Mesenteric fat pad (tissue), 1 donor: ENCODE measurements around the gene RBKS. TPM values are rescaled to one million over a fixed set of nuclear protein-coding genes. Genes with fewer than 3 reads are reported as not detected.

Source experiments
- DNase-seq: peaks from one replicate; pipeline ENCODE4 v3.0.0-alpha.2; 2020; ENCODE audit warnings: low spot score
- total RNA-seq: library from RNA; stranded (reverse); fragmentation: NEBNext Ultra II Directional; extraction: Animal tissue kit (Norgen Biotek cat#: 25700); gene quantifications from one replicate; pipeline ENCODE4 v1.2.1, GENCODE V29; 2021
- donor health status: DM: yes; HTN: yes; CAD: no.

The RBKS gene
- total RNA-seq, 1 donor from 2014 or later, result 6.5 TPM

DNA sequence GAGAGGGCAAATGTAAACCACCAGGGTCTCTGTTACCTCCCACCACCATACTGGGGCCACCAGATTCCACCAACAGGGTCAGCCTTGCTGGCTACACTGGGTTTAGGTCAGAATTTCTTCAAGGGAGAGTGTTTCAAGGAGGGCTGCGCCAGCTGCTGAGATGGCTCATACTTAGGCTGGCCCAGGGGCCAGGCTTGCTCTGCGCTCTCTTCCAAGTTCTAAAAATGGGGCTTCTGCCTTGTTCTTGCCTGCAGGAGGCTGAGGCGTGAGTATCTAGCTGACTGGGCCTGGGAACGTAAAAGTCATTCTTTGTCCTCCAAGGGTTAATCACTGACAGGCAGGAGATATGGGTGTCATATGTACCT is 90.6 kb downstream of the RBKS start:
- DNase-seq, result no peak

DNA sequence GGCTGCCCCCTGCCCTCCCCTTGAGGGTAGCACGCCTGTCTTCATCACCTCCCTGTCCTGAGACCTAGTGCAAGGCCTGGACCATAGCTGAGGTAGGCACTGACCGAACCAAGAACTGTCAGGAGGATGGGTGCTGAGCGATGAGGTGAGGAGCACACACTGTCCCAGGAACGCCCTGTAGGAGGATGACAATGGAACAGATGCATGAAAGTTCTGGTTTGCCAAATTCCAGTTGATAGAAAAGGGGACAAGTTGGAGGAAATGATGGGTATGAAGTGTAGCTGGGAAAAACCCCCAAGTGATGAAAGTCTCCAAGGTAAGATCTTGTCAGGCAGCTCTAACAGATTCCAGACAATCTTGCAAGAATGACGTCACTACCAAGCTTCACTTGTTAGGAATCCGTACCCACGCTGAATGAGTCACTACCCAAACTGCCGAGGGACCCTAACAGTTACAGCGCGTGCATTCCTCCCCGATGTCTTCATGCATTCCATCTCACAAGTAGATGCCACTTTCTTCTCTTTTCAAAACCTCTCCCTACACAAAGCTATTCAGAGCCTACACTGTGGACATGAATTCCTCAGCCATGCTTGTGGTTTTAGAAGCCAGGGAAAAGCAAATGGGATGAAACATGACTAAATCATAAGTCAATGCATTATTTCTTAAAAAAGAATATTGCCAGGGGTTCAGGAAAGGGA is 91.1 kb downstream of the RBKS start:
- no peak for DNase-seq

DNA sequence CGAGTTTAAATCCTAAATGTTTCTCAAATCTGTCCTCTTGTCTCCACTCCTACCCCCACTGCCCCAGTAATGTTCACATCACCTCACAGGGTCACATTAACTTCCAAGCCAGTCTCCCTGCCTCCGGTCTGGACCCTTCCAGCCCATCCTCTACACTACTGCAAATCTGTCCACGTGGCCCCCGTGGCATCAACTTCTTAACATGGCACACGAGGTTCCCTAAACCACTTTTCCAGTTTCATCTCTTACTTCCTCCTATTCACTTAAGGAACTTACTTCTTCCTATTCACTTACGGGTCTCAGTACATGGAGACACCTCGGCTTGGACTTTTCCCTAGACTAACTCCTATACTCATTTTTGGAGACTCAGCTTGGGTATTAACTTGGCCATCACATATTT is 91.7 kb downstream of the RBKS start:
- no peak for DNase-seq

DNA sequence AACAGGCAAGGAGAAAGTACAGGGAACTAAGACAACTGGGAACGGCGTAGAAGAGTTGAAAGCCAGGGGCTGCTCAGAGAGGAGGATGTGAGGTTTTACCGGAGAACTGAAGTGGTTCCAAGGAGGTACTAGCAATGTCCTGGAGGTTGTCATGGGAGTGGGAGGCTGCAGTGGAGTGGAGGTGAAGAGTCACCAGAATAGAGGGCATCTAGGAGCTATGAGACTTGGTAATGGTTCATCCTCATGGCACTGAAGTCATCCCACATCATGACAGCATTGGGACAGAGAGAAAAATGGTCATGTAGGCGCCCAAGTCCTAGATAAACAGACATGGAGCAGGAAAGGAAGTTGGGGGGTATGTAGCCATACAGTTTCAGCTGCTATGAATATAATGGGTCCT is 92.3 kb downstream of the RBKS start:
- DNase-seq, result no peak

DNA sequence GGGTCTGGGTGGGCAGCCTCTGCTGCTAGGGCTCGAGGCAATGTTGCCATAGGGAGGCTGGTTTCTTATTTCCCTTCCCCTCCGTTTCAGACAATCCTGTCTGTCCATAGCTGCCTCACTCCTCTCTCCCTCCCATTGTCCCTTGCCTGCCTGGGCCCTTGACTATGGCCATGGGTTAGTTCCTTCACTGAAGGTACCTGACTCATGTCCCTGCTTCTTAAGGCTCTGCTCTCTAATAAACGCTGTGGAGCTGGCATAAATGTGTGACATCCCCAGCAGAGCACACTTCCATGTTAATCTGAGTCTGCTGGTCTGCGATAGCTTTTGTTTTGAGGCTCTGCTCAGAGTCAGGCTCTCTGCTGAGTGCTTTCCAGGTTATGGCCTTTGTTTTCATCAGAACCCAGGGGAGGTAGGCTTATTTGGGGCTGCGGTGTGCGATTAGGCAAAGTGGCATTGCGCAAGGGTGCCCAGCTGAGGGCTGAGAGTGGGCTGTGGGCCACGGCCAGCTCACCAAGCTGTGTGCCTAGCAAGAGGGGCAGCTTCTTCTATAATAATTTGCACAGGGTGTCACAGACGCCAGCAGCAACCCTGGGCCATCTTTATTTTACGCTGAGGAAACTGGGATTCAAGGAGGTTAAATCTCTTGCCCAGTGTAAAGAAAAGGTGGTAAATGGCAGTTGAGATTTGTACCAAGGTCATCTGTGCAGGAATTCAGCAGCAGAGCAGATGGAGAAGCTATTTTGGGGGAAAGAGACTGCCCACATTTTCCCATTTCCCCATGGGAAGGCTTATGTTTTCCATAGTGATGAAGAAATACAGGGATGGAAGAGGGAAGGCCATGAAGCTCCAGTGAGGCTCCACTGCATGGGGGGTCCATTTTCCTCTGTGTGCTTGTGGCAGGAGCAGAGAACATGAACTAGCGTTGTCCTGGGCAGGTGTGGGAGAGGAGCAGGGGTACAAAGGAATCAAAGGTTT is 93.1 kb downstream of the RBKS start:
- DNase-seq, result no peak

DNA sequence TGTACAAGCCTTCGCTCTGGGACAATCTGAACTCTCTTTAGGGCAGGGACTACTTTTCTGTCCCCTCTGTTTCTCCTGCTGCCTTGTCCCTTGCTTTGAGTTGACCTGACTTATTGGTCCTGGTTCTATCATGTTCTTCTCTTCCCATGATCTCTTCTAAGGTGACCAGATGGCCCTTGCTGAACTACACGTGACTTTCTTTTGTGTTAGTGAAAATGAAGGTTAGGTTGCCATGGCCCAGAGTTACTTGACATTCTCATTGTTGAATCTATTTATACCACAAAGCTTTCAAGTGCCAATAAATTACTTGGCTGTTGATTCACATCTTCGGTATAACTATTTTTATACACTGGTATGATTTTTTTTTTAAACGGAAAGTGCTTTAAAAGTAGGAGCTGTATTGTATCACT is 94.3 kb downstream of the RBKS start:
- no peak for DNase-seq

DNA sequence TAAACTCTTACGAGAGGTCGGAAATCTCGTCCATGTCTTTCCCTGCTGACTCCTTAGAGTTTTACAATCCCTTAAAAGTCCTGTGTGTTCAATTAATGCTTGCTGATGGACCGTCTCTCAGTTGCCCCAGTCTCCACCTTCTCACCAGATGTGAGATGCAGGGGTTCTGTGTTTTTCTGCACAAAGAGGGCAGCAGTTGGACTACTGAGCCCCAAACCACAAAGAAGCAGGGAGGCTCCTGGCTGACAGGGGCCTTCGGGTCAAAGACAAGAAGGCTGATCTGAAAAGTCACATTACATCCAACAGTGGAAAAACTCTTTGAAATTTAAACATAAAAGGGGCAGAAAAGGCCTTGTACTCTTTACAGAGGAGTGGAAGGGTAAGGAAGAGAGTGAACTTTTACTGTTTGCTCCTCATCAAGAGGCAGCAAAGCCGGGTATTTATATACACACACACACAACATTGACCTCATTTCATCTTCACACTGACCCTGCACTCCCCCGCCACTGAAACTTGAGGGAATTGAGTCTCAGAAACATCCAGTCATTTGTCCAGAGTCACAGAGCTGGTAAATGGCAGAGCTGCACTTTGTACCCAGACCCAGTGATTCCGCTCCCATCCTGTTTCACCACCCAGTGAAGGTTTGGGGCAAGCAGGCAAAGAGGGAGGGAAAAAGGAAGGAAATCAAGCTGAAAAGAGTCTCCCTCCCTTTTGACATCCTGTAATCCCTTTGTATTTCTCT is 94.9 kb downstream of the RBKS start:
- DNase-seq, result no peak

DNA sequence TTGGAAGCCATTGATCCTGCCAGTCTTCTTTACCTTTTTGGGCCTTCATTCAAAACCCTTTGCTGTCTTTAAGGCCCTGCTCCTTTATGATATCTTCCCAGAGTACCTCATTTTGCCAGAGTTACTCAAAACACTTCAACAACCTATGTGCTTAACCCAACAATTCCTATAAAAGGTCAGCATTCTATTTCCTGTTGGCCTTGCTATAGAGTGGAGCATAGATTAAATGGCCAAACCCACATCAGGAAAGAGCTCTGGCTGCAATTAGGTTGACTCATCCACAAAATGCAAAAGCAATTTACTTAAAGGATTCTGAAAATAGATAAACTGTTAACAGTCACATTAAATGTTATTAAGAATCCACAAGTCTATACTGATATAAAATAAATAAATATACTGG is 97.4 kb downstream of the RBKS start:
- DNase-seq, result no peak

DNA sequence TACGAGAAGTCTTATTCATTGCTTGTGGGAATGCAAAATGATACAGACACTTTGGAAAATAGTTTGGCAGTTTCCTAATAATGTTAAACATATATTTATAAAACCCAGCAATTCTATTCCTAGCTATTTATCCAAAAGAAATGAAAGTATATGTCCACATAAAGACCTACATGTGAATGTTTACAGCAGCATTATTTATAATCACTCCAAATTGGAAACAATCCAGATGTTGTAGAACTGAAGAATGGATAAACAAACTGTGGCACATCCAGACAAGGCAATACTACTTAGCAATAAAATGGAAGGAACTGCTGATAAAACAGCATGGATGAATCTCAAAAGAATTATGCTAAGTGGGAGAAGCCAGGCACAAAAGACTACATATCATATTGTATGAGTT is 99.4 kb downstream of the RBKS start:
- no peak for DNase-seq

DNA sequence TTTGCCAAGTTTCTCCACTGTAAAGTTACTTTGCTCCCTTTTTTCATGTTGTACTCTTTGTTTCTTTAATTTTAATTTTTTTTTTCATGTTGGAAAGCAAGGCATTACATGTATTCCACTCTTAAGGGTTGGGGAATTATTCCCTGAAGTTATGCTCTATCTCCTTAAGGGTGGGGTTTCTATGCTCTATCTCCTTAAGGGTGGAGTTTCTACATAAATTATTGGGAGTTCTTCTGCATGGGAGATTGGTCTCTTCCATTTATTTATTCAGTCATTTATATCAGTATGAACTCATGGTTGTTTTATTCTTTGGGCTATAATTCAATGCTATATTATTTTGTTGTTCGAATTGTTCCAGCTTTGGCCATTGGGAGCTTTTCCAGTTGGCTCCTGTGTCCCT is 107.5 kb downstream of the RBKS start:
- DNase-seq, result no peak

DNA sequence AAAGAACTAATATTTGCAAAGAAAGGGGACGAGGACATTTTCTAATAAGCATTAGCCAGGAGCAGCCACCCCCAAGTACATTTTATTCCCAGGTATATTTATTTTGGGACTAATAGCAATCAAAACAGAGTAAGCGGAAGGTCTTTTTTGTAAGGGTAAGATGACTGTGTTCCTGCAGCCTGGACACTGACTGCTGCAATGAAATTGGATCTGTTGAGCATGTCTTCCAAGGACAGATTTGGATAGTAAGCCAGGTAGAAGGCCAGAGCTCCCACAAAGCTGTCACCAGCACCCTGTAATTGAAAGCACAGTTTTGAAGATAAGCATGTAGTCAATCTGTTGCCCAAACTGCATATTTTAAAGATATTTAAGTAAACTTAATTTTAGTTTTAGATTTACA is 108.7 kb downstream of the RBKS start:
- DNase-seq, result no peak

DNA sequence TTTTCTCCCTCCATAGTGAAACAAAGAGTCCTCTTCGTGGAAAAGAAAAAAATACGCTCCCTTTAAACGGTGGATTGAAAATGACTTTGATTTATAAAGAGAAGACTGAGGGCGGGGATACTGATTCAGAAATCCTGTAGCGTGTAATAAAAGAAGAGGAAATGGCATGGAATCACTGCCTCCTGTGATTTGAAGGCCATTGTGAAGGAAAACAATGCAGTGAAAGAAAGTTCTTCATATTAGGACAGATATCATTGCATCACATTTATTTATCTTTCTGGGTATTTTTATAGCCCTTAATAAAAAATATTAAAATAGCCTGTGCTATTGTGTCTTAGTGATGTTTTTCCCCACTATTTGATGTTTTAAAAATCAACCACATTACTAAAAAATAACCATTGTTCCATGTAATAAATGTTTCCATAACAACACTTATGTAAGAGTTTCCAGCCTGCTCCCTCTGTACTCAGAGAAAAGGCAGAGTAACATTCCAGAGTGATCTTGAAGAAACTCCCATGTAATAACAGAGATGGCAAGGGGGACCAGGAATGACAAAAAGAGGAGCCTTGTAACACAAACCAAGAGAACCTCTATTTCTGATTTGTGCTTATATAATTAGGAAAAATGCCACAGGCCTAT is 110.7 kb downstream of the RBKS start:
- no peak for DNase-seq

DNA sequence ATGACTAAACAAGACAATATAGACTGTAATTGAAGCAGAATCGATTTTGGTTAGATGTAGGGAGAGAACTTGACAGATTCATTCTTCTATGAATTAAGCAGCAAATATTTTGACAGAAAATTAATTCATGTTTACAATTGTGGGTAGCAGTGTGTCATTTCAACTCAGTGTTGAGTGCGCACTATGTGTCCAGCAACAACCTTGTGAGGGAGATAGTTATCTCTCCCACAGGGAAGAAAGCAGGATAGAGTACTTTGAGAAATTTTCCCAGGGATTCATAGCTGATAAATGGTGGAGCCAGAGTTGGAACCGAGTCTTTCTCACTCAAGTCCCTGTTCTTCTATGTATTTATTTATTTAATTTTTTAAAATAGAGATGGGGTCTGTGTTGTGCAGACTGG is 113.5 kb downstream of the RBKS start:
- no peak for DNase-seq

DNA sequence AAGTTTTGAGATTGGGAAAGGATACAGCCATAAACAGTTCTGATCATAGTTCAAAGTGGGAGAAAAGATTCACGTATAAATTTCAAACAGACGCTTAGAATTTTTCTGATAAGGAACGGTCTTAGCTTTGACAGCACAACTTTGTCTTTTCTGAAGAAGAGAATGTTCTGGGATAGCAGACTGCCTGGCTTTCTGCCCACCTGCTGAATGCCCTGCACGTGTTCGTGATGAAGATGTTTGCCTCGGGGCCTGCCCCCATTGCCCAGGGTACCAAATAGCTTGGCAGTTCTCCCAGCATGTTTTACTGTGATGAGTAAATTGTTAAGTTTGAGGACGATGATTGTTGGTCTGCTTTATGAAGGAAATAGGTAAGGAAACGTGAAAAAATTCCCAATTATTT is 114.1 kb downstream of the RBKS start:
- no peak for DNase-seq

DNA sequence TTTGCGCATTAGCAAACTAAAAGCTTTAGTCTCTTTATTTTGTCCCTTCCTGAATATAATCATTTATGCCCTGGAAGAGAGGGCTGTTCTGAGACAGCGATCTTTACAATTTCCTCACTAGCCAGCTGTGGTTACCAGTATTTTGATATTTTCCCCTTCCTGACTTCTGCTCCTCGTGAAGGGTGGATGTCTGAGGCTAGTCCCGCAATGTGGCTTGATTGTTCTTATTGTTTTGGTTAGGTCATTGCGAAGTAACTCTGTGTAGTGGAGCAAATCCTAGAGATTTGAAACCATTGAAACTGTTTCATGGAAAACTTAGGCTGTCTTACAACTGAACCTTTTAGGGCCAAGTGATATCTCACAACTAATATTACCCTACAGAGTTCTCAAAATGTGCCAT is 116.2 kb downstream of the RBKS start:
- DNase-seq, result no peak

DNA sequence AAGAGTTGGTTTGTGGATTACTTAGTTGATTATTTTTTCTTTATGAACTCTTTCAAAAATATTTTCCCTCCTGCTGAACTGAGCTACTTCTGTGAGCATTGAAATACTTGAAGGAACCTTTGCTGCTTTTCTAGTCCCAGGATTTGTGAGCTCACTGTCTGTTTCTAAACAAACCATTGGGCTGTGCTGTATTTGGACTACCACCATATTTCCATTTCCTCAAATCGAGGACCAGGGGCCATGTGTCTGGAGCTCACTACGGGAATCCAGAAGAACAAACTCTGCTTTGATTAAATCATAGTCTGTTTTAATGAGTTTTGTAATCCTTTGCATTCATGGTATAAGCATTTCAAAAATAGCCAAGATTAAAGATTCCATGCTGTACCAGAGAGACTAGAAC is 117.4 kb downstream of the RBKS start:
- no peak for DNase-seq

DNA sequence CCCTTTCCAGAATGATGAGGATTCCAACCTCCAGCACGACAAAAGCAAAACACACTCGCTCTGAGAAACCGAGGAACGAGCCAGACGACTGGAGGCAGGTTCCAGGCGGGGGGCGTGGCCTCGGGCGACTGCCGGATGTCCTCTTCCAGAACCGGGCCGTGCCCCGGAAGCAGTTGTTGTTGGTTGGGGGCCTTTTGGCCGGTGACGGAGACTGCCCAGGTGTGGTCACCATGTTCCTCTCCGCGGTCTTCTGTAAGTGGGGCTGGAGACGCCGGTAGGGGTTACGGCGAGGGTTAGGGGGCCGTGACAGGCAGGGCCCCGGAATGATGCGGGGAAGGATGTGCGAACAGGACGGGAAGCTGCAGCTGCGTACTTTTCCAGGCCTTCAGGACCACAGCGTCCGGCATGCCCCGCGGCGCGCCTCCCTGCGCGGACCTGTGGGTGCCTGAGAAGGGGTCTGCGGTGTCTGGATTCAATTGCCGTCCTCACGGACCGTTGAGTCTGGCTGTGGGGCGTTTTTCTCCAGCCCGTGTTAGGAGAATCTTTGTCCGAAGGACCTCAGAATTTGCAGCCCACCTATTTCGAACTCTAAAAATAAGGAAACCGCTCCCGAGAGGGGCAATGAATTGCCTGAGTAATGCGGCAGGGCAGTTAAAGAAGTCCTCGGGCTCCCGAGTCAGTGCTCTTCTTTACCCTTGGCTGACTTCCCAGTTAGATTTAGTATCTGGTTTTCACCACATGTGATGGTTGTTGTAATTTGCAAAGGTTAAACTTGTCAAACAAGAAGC is 118.4 kb downstream of the RBKS start, which contains the start of gene MRPL33:
Gene MRPL33 (plus strand): TSS at position 172 of the 788 bp plus-strand sequence. CDS start 59 bp downstream, at position 231.
- DNase-seq, result peak; percentile 99

DNA sequence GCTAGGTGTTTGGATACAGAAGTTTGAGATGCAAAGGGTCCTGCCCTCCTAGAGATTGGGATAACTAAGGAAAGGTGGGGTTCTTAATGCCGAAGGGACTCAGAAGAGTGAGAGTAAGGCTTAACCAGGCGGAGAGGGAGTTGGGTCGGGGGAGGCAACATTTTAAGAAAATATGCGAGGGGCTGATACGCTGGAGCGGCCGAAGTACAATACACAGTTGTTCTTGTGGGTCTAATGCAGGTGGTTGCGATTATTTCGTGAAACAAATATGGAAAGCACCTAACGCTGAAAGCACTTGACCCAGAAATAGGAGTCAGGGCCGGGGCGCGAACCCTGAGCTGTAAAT is 119.0 kb downstream of the RBKS start:
- DNase-seq, result no peak

DNA sequence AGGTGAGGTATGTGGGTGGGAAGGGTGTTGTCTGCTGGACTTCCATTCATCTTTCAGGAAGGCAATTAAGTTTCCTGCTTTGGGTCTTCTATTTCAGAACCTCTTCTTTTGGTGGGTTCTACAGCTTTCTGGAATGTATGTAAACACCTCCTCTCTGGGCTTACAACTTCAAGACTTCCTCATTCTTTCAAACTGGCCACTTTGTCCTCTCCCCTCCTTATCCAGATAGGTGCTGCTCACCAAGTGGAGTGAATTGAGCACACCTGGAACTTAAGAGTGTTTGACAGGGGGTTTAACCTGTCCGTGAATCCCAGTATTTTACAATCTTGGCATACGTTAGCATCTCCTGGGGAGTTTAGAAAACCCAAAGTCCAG is 123.9 kb downstream of the RBKS start:
- no peak for DNase-seq

DNA sequence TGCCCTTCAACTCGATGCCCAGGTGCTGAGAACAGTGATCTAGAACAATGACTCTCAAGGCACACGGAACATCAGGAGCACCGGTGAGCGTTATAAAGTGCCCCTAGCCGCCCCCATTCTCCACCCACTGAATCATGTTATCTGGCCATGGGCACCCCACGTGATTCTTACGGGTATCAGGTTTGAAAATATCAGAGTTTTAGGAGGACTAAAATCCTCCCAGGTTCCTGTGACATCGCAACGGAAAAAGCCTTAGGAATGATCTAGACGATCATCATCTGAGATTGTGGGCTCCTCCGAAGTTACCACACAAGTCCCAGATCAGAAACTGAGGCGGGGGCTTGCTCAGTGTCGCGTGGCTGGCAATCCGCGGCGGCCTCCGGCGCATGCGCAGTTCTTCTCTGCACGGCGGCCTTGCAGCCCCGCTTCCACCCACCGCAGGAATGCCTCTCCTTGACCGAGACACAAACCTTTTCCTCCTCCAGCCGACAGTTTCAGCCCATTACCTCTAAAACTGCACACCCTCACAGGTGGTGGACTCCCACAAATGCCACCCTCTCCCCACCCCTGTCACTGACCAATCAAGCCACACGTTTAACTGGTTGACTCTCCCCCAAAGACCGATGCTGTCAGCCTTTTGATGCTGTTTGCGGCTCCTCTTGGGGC is 124.4 kb downstream of the RBKS start:
- no peak for DNase-seq
